ENCODE results near the gene CACHD1.
"Not testable (repeated sequence)": the region's sequence is repeated elsewhere in the genome, so short reads cannot be mapped to it uniquely, and the experiment has no call there.

CACHD1 gene

DNA sequence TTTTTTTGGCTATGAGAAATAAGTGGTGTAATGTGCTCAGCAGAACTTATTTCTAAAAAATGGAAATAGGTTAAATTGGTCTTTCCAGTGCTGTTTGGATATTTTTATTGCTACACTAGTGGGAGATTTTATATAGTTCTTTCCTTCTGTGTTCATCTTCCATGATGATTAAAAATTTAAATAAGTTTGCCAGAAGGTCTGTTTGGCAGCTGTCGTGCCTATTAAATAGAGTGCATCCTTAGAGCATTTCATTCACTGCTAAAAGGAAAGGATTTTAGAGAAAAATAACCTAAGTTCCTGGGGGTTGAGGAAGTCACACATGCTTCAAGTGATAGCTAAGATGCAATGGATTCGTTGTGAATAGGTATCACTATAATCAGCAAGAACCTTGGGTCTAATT lies 245.3 kb downstream of the CACHD1 start:
- no peak for DNase-seq

DNA sequence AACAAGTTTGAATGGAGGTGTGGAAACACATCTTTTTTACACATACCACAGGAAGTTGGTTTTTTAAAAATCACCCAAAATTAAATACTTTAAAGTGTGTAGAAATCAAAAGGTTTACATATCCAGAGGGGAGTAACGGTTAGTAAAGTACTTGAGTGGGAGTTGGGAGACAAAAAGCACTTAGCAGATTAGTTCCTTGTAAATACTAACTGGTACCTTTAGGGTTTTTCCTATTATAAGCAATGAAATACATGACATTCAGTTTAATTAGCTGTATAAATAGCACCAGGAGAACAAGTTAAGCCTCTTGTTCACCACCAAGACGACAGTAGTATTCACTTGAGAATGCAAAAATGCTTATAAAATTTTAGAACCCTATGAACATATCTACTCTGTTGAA lies 251.2 kb downstream of the CACHD1 start:
- DNase-seq = no peak

DNA sequence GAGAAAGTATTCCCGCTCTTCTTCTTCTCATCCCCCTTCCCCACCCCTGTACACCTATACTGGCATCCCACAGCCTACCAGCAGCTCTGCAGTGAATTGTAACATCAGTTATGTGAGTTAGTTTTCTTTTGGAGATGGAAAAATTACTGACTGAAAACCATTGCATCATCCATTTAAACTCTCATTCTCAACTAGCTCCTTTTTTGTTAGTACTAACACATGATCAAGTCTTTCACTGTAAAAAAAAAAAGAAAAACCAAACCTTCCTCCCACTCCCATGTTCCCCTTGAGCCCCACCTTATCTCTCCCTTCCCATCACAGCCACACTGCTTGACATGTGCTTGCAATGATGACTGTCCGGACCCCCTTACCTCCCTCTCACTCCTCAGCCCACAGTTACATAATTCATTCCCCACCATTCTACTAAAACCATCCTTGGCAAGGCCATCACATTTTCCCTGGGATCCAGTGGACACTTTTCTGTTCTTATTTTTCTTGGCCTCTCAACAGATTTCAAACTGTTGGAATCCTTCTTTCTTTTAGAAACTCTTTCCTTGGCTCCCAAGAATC lies 251.7 kb downstream of the CACHD1 start:
- DNase-seq = no peak

DNA sequence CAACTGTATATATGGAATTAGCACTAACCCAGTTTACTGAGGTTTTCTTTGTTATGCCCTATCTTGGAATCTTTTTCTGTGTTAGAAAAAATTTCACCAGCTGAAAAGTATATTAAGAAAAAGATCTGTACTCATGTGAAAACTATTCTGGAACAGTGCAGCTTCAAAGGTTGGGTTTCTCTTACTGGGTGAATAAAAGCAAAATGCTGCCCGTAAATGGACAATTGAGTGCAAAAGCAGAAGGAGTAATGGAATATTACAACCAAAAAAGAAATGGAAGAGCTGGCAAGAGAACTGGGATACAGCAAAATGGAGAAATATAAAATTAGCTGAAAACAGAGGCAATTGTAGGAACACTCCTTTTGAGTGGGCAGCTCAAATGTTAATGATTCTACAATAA lies 257.9 kb downstream of the CACHD1 start:
- no peak for DNase-seq

DNA sequence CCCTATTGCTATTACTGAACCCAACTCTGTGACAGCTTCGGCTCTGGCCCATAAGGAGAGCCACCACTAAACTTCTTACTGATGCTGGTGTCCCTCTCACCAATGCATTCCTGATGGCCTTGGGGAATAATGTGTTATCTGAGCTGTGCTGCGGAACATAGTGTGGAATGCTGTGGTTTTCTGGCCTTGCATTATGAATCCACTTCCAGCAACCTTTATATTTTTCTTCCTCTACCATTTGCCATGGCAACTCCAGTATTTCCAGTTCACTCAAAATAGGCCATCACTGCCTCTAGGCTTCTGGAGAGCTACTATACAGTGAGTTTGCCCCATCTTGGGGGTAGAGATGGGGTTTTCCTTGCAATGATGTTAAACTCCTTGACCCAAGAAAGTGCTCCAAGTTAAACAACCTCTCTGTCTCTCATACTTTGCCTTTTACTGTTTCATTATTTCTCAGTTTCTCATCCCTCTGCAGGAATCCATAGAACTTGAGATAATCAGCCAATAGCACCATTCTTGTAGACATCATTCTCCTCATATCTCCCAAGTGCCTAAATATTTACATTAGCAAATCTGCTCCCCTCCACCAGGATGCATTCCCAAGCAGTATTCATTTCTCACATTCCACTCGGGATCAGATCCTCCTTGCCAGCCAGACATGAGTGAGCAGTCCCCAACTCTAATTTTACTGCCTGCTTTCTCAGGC lies 263.8 kb downstream of the CACHD1 start:
- no peak for DNase-seq

DNA sequence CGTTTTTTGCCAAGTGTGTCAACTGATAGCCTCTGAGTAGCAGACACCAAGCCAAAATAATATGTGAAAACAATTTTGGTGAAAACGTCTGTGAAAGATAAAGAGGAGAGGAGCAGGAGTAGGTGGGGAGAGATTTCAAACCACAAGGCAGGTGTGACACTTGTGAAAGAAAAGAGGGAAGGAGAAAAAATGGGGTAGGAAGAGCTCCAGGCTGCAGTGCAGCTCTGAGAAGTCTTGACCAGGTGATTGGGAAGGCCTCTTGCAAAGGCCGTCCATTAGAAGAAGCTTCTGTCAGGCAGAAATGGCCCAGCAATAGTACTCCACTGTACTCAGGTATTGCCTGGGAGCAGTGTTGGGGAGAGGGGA lies 264.3 kb downstream of the CACHD1 start:
- no peak for DNase-seq

DNA sequence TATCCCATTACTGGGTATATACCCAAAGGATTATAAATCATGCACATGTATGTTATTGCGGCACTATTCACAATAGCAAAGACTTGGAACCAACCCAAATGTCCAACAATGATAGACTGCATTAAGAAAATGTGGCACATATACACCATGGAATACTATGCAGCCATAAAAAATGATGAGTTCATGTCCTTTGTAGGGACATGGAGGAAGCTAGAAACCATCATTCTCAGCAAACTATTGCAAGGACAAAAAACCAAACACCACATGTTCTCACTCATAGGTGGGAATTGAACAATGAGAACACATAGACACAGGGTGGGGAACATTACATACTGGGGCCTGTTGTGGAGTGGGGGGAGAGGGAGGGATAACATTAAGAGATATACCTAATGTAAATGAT lies 270.8 kb downstream of the CACHD1 start:
- DNase-seq = not testable (repeated sequence)

All from NCI-H1694 treated with DMSO at 0.1 percent for 48 hours (cell line).